ENCODE measurements around the gene STAG3.

DNA sequence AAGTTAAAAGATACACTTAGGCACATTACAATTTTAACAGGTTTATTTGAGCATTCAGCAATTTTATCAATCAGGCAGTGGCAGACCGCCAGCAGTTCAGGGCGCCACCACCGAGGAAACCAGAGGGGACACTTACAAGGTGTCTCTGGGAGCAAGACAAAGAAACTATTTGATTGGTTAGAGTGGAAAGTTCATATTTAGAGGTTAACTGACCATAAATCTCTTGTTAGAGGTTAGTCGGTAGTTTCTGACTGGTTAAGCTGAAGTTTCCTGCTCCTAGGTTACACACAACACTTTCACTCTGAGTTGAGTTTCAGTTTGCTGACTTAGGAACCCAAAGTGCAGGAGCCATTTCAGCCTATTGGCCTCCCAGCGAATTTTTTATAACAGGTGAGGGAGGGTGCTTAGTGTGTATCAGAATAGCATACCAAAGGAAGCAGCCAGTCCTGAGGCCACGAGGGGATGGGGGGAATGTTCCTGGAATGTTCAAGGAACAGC, 31.2 kb downstream of the STAG3 start:
- TF ChIP-seq CTCF (IDR thresholded peaks at IDR 0.05) = no peak
- no peak for TF ChIP-seq POLR2A (IDR thresholded peaks at IDR 0.05; ENCODE audit: low read depth)
- TF ChIP-seq POLR2AphosphoS5 (IDR thresholded peaks at IDR 0.05) = no peak
